Measurements from ENCODE around the gene TTN.
A peak's percentile ranks its signal among the peaks of the same experiment; 100 is the strongest.

- TF ChIP-seq CTCF (IDR thresholded peaks at IDR 0.05; ENCODE audit: low read length), result peak; percentile 63
- no peak for TF ChIP-seq EZH2 (optimal IDR thresholded peaks at IDR 0.05; ENCODE audit: low read depth, low read length)
- no peak for TF ChIP-seq EZH2phosphoT487 (IDR thresholded peaks at IDR 0.05; ENCODE audit: low read length)
These were observed 11.0 kb downstream of the TTN start for GRCh38 chr2:178796079-178796677.
